Left renal pelvis (tissue), 4 donors: ENCODE data around the gene PDILT. TPM values are rescaled to one million over a fixed set of nuclear protein-coding genes. Genes with fewer than 3 reads are reported as not detected.

Experiments used
- DNase-seq, 4 donors: peaks; one replicate each; pipeline ENCODE4 v3.0.0-alpha.2; 2013; ENCODE audit warnings: low read depth in 4 of 4, low spot score in 3 of 4
- polyA plus RNA-seq, 4 donors: library from polyadenylated mRNA; unstranded; fragments of 120-200 nt; gene quantifications; one replicate each; pipeline ENCODE4 v1.2.1, GENCODE V29; 2013; ENCODE audit not compliant: insufficient read length in 4 of 4

The PDILT gene
- polyA plus RNA-seq, 4 donors: 0.10 TPM; not detected in 3

GRCh38 chr16:20402651-20403050 is 1.9 kb downstream of the PDILT start:
- DNase-seq: no peak

- DNase-seq: no peak
Measured at GRCh38 chr16:20401475-20402016, 3.0 kb downstream of the PDILT start.

GRCh38 chr16:20401066-20401465 is 3.5 kb downstream of the PDILT start:
- DNase-seq: no peak

- no peak for DNase-seq
Measured at GRCh38 chr16:20399185-20399584, 5.4 kb downstream of the PDILT start.

GRCh38 chr16:20398603-20399002 is 5.9 kb downstream of the PDILT start:
- no peak for DNase-seq

GRCh38 chr16:20397468-20398074 is 7.0 kb downstream of the PDILT start:
- DNase-seq: no peak

GRCh38 chr16:20396846-20397467 is 7.6 kb downstream of the PDILT start:
- DNase-seq: no peak

GRCh38 chr16:20395946-20396345 is 8.6 kb downstream of the PDILT start:
- DNase-seq: no peak

- DNase-seq: no peak
Measured at GRCh38 chr16:20393801-20394577, 10.5 kb downstream of the PDILT start.

- DNase-seq: no peak
Measured at GRCh38 chr16:20391045-20391444, 13.5 kb downstream of the PDILT start.

- DNase-seq: no peak
Measured at GRCh38 chr16:20388854-20389253, 15.7 kb downstream of the PDILT start.

GRCh38 chr16:20387978-20388377 is 16.6 kb downstream of the PDILT start:
- no peak for DNase-seq

- peak in 1 of 4 donors; percentile 25 for DNase-seq
Measured at GRCh38 chr16:20385844-20386832, 18.4 kb downstream of the PDILT start.

- peak in 2 of 4 donors; percentile 33 to 45 for DNase-seq
Measured at GRCh38 chr16:20383106-20384029, 21.2 kb downstream of the PDILT start.

GRCh38 chr16:20382202-20382948 is 22.2 kb downstream of the PDILT start:
- no peak for DNase-seq

GRCh38 chr16:20380782-20381181 is 23.8 kb downstream of the PDILT start:
- peak in 2 of 4 donors; percentile 21 to 22 for DNase-seq

- DNase-seq: no peak
Measured at GRCh38 chr16:20377181-20377580, 27.4 kb downstream of the PDILT start.

GRCh38 chr16:20372701-20373100 is 31.8 kb downstream of the PDILT start:
- no peak for DNase-seq
